Activated CD4-positive, alpha-beta T cell treated with anti-CD3 and anti-CD28 coated beads, Interleukin-2, amount 50 U/mL, for 1 hour (primary cell): ENCODE results near the gene ARID4A.
"Not testable (repeated sequence)": the region's sequence is repeated elsewhere in the genome, so short reads cannot be mapped to it uniquely, and the experiment has no call there.

Experiments
- DNase-seq: peaks from one replicate; pipeline ENCODE4 v3.0.0-alpha.2; 2020

Gene ARID4A

DNA sequence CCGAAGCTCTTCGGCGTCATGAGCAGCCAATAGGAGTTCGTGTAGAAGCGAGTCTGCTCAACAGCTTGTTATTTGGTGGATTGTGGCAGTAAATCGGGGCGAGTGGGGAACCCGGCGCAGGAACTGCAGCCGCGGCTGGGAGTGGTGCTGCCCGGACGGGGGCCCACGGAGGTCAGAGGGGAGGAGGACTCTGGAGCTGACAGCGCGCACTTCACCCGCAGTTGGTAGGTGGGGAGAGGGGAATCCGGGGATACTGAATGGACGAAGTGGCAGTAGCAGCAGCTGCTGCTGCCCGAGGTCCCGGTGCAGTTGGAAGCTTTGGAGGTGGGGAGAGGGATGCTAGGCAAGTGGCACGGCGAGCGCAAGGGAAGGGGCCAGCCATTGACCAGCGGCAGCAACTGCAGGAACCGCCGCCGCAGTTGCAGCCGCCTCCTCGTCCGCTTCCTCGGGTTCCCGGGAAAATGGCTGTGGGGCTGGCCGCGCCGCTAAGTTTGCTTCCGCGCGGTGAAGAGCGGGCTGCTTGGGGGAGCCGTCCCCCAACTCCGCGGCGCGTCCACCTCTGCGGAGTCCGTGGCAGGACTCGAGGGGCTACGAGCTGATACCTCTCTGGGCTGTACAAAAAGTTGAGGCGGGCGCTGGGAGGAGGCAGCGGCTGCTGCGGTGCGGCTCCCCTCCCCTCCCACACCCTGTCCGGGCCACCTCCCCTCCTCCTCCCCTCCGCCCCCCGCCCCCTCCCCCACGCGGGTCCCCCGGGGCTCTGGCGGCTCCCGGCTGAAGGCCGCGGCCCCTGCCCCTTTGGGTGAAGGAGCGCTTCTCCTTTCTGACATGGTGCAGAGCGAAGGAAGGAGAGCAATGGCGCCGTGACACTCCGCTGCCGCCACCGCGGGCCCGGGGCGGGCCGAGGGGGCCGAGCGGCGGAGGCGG is at the start of gene ARID4A:
Gene ARID4A (plus strand): TSS at position 79 of the 924 bp plus-strand sequence. CDS start 1,300 bp downstream, outside the sequence.
- peak; percentile 74 for DNase-seq

- no peak for DNase-seq
These were observed 48.7 kb upstream of the ARID4A start for GRCh38 chr14:58249611-58250010.

- DNase-seq = no peak
These were observed 40.2 kb upstream of the ARID4A start for GRCh38 chr14:58258156-58258555.

GRCh38 chr14:58262005-58262404 is 36.4 kb upstream of the ARID4A start:
- not testable (repeated sequence) for DNase-seq

GRCh38 chr14:58265401-58265800 is 33.0 kb upstream of the ARID4A start:
- no peak for DNase-seq

DNA sequence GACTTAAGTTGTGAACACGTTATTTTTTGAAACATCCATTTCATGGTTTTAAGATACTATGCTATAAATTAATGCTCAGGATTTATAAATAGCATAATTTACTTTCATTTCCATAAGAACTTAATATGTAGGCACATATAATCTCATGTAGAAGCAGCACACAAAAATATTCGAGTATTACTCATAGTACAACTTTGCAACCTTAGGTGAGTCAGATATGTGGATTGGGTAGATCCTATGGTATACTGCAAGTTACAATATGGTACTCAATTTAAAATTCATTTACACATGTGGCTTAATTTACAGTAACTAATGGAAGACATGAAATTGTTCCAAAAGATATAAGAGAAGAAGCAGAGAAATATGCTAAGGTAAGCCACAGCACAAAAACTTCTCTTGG is 27.7 kb upstream of the ARID4A start:
- DNase-seq = no peak

DNA sequence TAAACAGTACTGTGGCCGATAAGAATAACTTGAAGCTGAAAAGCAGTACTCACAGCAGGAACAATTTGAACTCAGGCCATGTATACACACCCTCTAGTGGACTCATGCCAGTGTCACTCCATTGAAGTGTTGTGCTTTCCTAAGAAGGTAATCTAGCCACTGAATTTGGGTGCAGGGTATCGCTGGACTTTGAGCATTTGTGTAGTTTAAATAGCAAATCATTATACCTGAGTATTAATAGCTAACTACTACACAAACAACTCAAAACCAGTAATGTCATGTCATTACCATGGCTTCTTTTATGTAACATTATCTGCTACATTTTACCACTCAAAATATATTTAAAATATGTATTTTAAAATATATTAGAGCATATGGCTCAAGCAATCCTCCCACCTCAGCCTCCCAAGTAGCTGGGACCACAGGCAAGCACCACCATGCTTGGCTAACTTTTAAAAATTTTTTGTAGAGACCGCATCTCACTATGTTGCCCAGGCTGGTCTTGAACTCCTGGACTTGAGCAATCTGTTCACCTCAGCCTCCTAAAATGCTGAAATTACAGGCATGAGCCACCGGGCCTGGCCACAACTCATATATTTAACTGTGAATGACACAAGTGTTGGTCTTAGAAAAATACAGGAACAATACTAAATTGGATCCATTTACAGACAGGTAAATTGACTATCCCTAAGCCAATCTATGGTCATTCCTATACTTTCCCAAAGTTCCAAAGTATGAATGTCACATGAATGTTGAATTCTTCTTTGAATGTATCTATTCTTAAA is 25.6 kb upstream of the ARID4A start:
- DNase-seq = no peak

DNA sequence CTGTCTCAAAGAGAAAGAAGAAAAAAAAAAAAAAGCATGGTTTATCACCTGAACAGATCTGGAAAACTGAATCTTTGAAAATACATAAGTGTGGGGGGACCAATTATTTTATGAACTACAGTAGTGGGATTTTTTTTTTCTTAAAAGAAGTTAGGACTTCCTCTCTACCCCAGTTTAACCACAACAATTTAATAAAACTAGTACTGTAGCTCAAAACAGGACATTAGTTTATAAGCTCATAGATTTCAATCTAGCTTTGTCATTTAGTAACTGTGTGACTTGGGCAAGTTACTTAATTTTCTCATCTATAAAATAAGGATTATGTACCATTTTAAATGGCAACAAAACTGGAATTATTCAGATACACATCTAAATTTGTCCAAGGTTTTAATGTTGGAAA is 23.5 kb upstream of the ARID4A start:
- no peak for DNase-seq

GRCh38 chr14:58275527-58276190 is 22.7 kb upstream of the ARID4A start:
- no peak for DNase-seq

- no peak for DNase-seq
These were observed 22.1 kb upstream of the ARID4A start for GRCh38 chr14:58276208-58276607.

- no peak for DNase-seq
These were observed 20.2 kb upstream of the ARID4A start for GRCh38 chr14:58278177-58278576.

DNA sequence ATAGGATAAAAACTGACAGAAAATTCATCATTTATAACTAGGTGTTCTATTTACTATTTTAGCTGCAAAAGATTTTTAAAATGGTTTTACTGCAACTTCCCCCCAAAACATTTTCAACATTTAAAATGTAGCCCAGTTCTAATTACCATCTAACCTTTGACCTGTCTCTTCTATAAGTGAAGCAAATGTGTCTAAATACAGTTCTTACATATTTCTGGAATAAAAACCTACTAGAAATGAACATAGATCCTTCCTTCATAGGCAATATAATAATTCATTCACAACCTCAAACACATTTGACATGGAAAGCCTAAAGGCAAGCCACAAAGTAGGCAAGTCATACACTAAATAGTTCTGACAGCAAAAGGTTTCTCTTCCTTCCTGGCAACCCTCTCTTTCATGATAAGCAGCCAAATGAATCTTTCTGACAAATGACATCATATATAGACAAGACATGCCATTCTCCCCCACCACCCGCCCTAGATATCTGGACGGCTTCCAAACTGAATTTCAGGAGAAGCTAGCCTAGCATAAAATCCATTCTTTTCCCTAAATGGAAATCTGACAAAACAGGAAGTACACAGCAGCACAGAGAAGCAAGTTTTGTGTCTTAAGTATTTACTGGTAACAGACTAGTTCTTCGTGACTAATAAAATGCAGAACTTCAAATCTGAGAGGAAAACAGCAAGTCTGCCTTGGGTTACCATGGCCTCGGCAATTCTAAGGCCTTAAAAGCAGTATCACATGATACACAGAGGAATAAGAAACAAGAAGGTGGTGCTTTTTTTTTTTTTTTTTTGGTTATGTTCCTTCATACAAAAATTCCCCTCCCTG is 17.2 kb upstream of the ARID4A start:
- DNase-seq = no peak

GRCh38 chr14:58281969-58282368 is 16.4 kb upstream of the ARID4A start:
- no peak for DNase-seq

GRCh38 chr14:58282925-58283593 is 15.3 kb upstream of the ARID4A start:
- no peak for DNase-seq

DNA sequence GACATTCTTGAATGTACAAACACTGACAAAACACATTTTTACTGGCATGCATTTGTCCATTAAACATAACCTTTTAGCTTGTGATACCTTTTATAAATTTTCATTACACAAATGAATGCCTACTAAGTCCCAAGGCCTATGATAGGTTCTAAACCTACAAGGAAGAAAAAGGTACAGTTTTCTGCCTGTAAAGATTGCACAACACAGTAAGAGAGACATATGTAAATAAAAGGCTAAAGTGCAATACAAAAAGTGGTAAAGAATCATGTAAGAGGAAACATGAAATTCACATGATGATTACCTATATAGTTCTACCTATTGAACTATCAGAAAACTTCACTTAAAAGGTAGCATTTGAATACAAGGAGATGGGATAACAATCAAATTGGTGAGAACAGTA is 14.6 kb upstream of the ARID4A start:
- DNase-seq = no peak

DNA sequence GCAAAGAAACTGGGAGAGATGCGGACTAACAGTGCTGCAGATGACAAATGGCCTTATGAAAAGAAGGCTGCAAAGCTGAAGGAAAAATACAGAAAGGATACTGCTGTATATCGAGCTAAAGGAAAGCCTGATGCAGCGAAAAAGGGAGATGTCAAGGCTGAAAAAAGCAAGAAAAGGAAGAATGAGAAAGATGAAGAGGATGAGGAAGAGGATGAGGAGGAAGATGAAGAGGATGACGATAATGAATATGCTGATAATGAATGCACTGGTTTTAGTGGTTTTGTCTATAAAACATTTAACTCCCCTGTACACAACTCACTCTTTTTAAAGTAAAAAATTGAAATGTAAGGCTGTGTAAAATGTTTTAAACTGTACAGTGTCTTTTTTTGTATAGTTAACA is 13.2 kb upstream of the ARID4A start:
- no peak for DNase-seq

DNA sequence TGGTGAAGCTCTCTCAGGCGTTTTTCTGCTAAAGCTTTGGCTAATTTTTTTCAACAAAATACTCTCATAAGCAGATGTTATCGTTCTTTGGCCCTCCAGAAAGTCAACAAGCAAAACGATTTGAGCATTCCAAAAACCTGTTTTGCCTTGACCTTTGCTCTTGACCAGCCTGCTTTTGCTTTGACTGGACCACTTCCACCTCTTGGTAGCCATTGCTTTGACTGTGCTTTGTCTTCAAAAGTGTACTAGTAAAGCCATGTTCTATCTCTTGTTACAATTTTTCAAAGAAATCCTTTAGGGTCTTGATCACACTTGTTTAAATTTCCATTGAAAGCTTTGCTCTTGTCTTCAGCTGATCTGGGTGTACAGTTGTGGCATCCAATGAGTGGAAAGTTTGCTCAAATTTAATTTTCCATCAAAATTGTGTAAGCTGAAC is 10.7 kb upstream of the ARID4A start:
- no peak for DNase-seq

- DNase-seq = no peak
These were observed 10.1 kb upstream of the ARID4A start for GRCh38 chr14:58288106-58288792.

DNA sequence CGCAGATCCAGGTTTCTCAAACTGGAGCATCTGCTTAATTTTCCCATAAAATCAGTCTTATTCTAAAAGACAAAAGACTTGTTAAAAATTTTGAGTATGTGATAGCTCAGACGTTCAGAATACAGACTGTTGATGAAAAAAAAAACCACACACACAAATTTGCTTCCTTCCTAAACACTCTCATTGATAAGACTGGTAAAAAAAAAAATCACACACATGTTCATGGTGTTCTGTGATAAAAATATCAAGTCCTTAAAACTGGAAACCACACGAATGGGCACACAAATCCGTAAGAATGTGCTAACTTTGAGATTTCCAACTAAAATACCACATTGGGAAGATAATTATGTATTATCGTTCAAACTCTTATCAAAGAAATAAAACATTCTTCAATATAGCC is 6.7 kb upstream of the ARID4A start:
- no peak for DNase-seq

DNA sequence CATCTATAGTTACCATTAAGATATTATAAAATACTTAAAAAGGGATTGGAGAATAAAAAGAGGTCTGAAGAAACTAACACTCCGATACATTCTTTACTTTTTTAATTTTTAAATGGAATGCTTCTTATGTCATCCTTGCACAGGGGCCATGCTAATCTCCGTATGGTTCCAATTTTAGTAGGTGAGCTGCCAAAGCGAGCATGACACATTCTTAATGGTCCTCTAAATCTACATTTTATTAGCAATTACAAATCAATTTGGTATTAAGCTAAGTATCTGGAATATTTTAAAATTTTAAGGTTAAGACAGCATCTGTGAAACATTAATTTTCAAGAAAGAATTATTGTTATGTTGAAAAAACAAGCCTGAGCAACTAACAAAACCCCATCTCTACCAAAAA is 6.2 kb upstream of the ARID4A start:
- DNase-seq = no peak

GRCh38 chr14:58294201-58294600 is 4.2 kb upstream of the ARID4A start:
- no peak for DNase-seq
